Hepatocyte (in vitro differentiated cells): Measurements from ENCODE around the gene AGAP2.

Source experiments
- EZH2phosphoT487 ChIP-seq: fragments of 200-600 bp; sonication (generic); IDR thresholded peaks from one replicate; pipeline ENCODE4 v1.6.1; 2018; ENCODE audit warnings: antibody characterized with exemption, mild to moderate bottlenecking, low read depth, moderate library complexity; ENCODE audit not compliant: unreplicated experiment, severe bottlenecking
- TF ChIP-seq, protein P1 (sequence below): fragments of 200-600 bp; sonication (generic); IDR thresholded peaks from 2 replicates; pipeline ENCODE4 v1.5.1; 2016; ENCODE audit warnings: antibody characterized with exemption, mild to moderate bottlenecking; ENCODE audit not compliant: poor library complexity

- TF ChIP-seq, protein P1, sequence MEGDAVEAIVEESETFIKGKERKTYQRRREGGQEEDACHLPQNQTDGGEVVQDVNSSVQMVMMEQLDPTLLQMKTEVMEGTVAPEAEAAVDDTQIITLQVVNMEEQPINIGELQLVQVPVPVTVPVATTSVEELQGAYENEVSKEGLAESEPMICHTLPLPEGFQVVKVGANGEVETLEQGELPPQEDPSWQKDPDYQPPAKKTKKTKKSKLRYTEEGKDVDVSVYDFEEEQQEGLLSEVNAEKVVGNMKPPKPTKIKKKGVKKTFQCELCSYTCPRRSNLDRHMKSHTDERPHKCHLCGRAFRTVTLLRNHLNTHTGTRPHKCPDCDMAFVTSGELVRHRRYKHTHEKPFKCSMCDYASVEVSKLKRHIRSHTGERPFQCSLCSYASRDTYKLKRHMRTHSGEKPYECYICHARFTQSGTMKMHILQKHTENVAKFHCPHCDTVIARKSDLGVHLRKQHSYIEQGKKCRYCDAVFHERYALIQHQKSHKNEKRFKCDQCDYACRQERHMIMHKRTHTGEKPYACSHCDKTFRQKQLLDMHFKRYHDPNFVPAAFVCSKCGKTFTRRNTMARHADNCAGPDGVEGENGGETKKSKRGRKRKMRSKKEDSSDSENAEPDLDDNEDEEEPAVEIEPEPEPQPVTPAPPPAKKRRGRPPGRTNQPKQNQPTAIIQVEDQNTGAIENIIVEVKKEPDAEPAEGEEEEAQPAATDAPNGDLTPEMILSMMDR, result peak; percentile 60
- TF ChIP-seq EZH2phosphoT487, result no peak
Observed at GRCh38 chr12:57693659-57694458, 44.7 kb downstream of the AGAP2 start, which contains the start of gene OS9.
